DND-41 (cell line): ENCODE results near the gene VANGL1.

Experiments used
- ATAC-seq: fragments of 200-7000 bp; cut with Tn5 transposase; 3 replicates; pipeline ENCODE4 v1.9.1; 2021; ENCODE audit warnings: low read depth; ENCODE audit not compliant: insufficient read depth
- DNase-seq: peaks from one replicate; pipeline ENCODE4 v3.0.0-alpha.2; 2020
- H2AFZ ChIP-seq: 2 replicates; pipeline ENCODE4 v1.6.0; 2012; ENCODE audit warnings: low read depth, low read length
- H3K27ac ChIP-seq: 2 replicates; pipeline ENCODE4 v1.5.1; 2012; ENCODE audit warnings: low read length, inconsistent platforms
- H3K27me3 ChIP-seq: fragments of 200-600 bp; sonication (generic); 2 replicates; pipeline ENCODE4 v1.6.0; 2012; ENCODE audit warnings: low read length, mild to moderate bottlenecking, inconsistent platforms; ENCODE audit not compliant: insufficient read depth, poor library complexity
- H3K36me3 ChIP-seq: 2 replicates; pipeline ENCODE4 v1.5.1; 2012; ENCODE audit warnings: low read length, inconsistent platforms; ENCODE audit not compliant: insufficient read depth
- H3K4me1 ChIP-seq: 2 replicates; pipeline ENCODE4 v1.5.1; 2012; ENCODE audit warnings: mild to moderate bottlenecking, low read length; ENCODE audit not compliant: insufficient read depth
- H3K4me2 ChIP-seq: 2 replicates; pipeline ENCODE4 v1.6.0; 2012; ENCODE audit warnings: mild to moderate bottlenecking, moderate library complexity, low read length, inconsistent platforms; ENCODE audit not compliant: insufficient read depth
- H3K4me3 ChIP-seq, 2 experiments: fragments of 200-600 bp in 1 of 2; shearing (Covaris generic) in 1 of 2; 2 replicates each; pipeline ENCODE4 v1.5.1; 2012 to 2016; ENCODE audit warnings: inconsistent platforms in 2 of 2, low read length in 2 of 2, mild to moderate bottlenecking in 2 of 2, low read depth in 1 of 2, moderate library complexity in 1 of 2
- H3K79me2 ChIP-seq: 2 replicates; pipeline ENCODE4 v1.6.0; 2012; ENCODE audit warnings: low read length, inconsistent platforms; ENCODE audit not compliant: insufficient read depth
- H3K9ac ChIP-seq: 2 replicates; pipeline ENCODE4 v1.6.0; 2012; ENCODE audit warnings: low read depth, mild to moderate bottlenecking, inconsistent platforms, low read length, moderate library complexity
- H3K9me3 ChIP-seq: 2 replicates; pipeline ENCODE4 v1.5.1; 2012; ENCODE audit warnings: low read length, moderate library complexity, mild to moderate bottlenecking, inconsistent platforms; ENCODE audit not compliant: insufficient read depth, severe bottlenecking
- H4K20me1 ChIP-seq: 2 replicates; pipeline ENCODE4 v1.6.0; 2012; ENCODE audit warnings: low read length; ENCODE audit not compliant: insufficient read depth
- CTCF ChIP-seq: IDR thresholded peaks from 2 replicates; pipeline ENCODE4 v1.5.1; 2012; ENCODE audit warnings: borderline replicate concordance, low read length, moderate library complexity, mild to moderate bottlenecking; ENCODE audit not compliant: poor library complexity, severe bottlenecking; ENCODE audit errors: extremely low read depth
- EZH2 ChIP-seq: IDR thresholded peaks from 3 replicates; pipeline ENCODE4 v1.6.1; 2012; ENCODE audit warnings: borderline replicate concordance, low read depth, mild to moderate bottlenecking, moderate library complexity, low read length, inconsistent platforms; ENCODE audit not compliant: severe bottlenecking

Gene VANGL1

GRCh38 chr1:115710859-115711624 lies 69.3 kb downstream of the VANGL1 start:
- Histone ChIP-seq H3K27ac (peak overlapping the region; percentile 51; the same call in 1 of the 2 replicates), H3K4me2 (no peak overlapping the region), H2AFZ (no peak overlapping the region), H3K4me1 (peaks cover 18% of the 10 kb centered on the region), H3K27me3 (no peaks in the 10 kb centered on the region), H3K9me3 (no peaks in the 10 kb centered on the region), H3K79me2 (no peaks in the 10 kb centered on the region), H3K9ac (no peak overlapping the region), H3K36me3 (no peaks in the 10 kb centered on the region), H4K20me1 (no peaks in the 10 kb centered on the region), H3K4me3 (no peak overlapping the region)
- DNase-seq: peak; percentile 70
- no peak for TF ChIP-seq CTCF
- no peak for TF ChIP-seq EZH2
- peak; percentile 98 for ATAC-seq

DNA sequence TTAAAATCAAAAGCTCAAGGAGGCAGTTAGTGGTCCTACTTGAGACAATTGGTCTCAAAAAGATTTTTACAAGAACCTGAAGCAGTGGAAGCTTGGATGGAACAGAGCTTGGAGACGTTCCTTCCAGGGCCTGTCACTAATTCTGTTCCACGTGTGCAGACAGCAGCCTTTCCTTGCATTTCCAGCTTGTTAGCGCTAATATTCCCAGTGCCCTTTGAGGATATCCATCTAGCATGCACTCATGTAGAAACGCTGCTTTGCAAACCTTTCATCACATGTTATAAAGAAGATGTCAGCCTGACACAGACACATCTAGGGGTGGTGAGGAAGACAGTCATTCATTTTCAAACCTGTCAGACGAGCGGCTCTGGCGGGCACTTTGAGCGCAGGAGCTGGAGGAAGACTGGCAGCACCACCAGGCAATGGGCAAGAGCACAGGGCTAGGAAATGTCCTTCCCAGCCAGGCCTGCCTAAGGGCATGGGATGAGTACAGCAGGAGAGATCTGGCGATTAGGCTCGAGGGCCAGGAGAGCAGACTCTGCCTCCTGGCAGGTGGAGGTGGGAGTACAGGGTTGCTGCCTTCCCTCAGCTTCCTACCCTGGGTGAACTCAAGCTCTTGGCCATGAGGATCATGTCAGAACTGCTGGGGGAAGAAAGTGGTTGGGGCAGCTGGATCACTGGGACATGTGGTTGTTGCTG lies 71.3 kb downstream of the VANGL1 start:
- Histone ChIP-seq H3K9ac (no peak overlapping the region), H3K4me3 (no peak overlapping the region), H3K27ac (no peak overlapping the region), H3K27me3 (no peaks in the 10 kb centered on the region), H3K36me3 (no peaks in the 10 kb centered on the region), H4K20me1 (no peaks in the 10 kb centered on the region), H3K9me3 (no peaks in the 10 kb centered on the region), H2AFZ (no peak overlapping the region), H3K4me1 (peaks cover 18% of the 10 kb centered on the region), H3K79me2 (no peaks in the 10 kb centered on the region), H3K4me2 (no peak overlapping the region)
- ATAC-seq (no peak), DNase-seq (no peak)
- TF ChIP-seq CTCF (no peak), EZH2 (no peak)

- peaks cover 18% of the 10 kb centered on the region for H3K4me1 ChIP-seq
- no peak overlapping the region for H3K4me3 ChIP-seq
- no peaks in the 10 kb centered on the region for H3K27me3 ChIP-seq
- H3K9ac ChIP-seq: no peak overlapping the region
- no peaks in the 10 kb centered on the region for H3K9me3 ChIP-seq
- H4K20me1 ChIP-seq: no peaks in the 10 kb centered on the region
- H3K4me2 ChIP-seq: no peak overlapping the region
- no peaks in the 10 kb centered on the region for H3K36me3 ChIP-seq
- no peak overlapping the region for H2AFZ ChIP-seq
- no peaks in the 10 kb centered on the region for H3K79me2 ChIP-seq
- no peak overlapping the region for H3K27ac ChIP-seq
- TF ChIP-seq CTCF: no peak
- TF ChIP-seq EZH2: no peak
- ATAC-seq (no peak), DNase-seq (no peak)
Observed at GRCh38 chr1:115713906-115714305, 72.1 kb downstream of the VANGL1 start.
